LNCAP (cell line): ENCODE results near the gene ICAM3.

Experiments
- CTCF ChIP-seq: fragments of 450-650 bp; IDR thresholded peaks from 2 replicates; pipeline ENCODE4 v1.5.1; 2017; ENCODE audit warnings: mild to moderate bottlenecking

ICAM3 gene

GRCh38 chr19:10339380-10339960 is at the start of gene ICAM3:
Gene ICAM3 (minus strand): TSS chr19:10339624. CDS start chr19:10339614, 10 bp downstream.
- TF ChIP-seq CTCF: no peak

- peak; percentile 92 for TF ChIP-seq CTCF
Measured at GRCh38 chr19:10388957-10389356, 49.5 kb upstream of the ICAM3 start.

GRCh38 chr19:10384580-10384979 is 45.2 kb upstream of the ICAM3 start:
- no peak for TF ChIP-seq CTCF

DNA sequence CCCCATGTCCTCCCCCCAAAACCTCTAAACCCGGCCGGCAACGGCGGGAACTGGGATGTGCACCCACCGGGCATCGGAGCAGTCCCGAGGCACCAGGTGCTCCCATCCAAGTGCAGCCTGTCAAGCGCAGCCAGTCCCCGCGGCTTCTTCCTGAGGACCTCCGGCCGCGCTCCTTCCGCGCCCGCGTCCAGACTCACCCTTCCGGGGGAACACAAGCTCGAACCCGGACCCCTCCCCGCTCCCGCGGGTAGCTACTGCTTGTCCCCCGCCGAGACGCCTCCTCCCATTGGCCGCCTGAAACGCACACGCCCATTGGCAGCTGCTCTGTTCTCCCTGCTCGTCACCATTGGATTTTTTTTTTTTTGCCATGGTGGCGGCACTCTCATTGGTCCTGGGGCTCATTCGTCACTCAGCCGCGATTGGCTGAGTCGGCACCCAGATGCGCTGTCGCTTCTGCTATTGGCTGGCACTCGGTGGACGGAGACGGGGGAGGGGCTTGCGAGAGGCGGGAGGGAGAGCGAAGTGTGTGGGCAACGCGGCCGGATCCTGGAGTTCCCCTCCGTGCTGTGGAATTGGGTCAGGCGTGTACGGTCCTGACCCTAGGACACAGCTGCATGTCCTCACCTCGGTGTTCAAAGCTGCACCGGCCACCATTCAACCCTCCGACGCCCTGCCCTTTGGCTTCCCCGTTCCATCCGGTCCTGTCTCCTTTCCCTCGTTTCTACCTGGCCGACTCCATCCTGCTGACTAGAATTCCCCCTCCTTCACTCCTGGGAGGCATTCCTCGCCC is 41.1 kb upstream of the ICAM3 start, which contains the start of gene TYK2:
TSS of gene TYK2 (minus strand) at position 260 of the 790 bp plus-strand sequence. CDS start 2,166 bp downstream, outside the sequence.
- no peak for TF ChIP-seq CTCF

DNA sequence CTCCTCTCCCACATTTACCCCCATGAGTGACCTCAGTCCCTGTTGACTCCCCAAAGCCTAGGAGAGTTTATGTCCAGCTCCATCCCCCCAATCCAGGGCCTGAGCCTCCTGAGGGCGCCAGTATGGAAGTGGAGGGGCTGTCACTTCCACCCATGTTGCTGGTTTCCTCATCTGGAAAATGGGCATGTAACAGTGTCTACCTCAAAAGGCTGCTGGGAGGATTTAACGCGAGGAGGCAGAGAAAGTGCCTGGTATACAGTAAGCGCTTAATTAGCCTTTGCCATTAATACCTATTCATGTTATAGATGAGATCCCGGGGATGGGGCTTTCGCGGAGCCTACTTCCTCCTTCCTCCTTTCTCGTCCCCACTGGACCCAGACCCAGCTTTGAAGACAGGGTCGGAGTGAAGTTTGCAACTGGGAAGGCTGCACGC is 40.5 kb upstream of the ICAM3 start:
- no peak for TF ChIP-seq CTCF

GRCh38 chr19:10378124-10378523 is 38.7 kb upstream of the ICAM3 start:
- TF ChIP-seq CTCF: no peak

DNA sequence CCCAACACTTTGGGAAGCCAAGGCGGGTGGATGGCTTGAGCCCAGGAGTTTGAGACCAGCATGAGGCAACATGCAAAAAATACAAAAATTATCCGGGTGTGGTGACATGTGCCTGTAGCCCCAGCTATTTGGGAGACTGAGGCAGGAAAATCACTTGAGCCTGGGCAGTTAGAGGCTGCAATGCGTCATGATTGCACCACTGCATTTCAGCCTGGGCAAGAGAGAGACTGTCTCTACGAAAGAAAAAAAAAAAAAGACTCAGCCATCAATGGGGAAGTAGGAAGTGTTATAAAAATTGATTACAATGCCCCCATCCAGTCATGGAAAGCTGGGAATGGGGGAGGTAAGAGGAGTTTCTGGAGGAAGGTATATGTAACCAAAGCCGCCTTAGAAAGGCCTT is 35.5 kb upstream of the ICAM3 start:
- no peak for TF ChIP-seq CTCF
